ENCODE measurements around the gene CYSLTR1. TPM values are rescaled to one million over a fixed set of nuclear protein-coding genes. Genes with fewer than 3 reads are reported as not detected.

The CYSLTR1 gene
- total RNA-seq, 1 experiment from 2014 or later, result not detected

DNA sequence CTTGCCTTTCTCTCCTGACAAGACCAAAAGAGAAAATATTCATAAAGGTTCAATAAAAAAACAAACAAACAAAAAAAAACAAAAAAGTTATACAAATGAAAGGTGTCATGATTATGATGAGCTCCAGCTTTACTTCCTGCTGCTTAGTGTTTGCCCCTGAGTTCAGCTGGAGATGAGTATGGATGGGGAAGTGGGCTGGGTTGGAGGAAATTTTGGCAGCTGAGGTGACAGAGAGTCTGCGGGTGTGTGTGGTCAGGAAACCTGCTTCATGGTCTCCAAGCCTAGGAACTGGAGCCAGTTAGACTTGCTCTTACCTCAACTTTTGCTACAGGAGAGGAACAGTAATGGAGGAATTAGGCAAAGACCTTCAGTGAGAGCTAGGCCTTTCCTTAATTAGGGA, 4.3 kb upstream of the CYSLTR1 start:
- DNase-seq, result no peak
- Histone ChIP-seq H3K27me3 (ENCODE audit: insufficient read depth, low read depth) (no peaks in the 10 kb centered on the region), H3K9me2 (ENCODE audit: insufficient read depth) (no peaks in the 10 kb centered on the region), H3K4me3 (no peak overlapping the region), H3F3A (ENCODE audit: insufficient read depth, low read depth) (no peaks in the 10 kb centered on the region), H3K27ac (no peak overlapping the region), H3K4me1 (replicated peaks; ENCODE audit: insufficient read depth) (no peaks in the 10 kb centered on the region), H3K79me2 (ENCODE audit: low read depth) (no peaks in the 10 kb centered on the region), H3K4me2 (no peak overlapping the region), H4K20me1 (ENCODE audit: insufficient read depth) (no peaks in the 10 kb centered on the region), H3K9me3 (ENCODE audit: insufficient read depth, low read depth) (no peaks in the 10 kb centered on the region), H3K36me3 (ENCODE audit: low read depth) (no peaks in the 10 kb centered on the region), H2AFZ (no peak overlapping the region)
- BruUV-seq (replicated peaks), result no TSS peak
- ChIA-PET POLR2A (ENCODE audit: unreplicated experiment) (no interaction called here), CTCF (no interaction called here)
- TF ChIP-seq, protein P1, sequence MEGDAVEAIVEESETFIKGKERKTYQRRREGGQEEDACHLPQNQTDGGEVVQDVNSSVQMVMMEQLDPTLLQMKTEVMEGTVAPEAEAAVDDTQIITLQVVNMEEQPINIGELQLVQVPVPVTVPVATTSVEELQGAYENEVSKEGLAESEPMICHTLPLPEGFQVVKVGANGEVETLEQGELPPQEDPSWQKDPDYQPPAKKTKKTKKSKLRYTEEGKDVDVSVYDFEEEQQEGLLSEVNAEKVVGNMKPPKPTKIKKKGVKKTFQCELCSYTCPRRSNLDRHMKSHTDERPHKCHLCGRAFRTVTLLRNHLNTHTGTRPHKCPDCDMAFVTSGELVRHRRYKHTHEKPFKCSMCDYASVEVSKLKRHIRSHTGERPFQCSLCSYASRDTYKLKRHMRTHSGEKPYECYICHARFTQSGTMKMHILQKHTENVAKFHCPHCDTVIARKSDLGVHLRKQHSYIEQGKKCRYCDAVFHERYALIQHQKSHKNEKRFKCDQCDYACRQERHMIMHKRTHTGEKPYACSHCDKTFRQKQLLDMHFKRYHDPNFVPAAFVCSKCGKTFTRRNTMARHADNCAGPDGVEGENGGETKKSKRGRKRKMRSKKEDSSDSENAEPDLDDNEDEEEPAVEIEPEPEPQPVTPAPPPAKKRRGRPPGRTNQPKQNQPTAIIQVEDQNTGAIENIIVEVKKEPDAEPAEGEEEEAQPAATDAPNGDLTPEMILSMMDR (conservative IDR thresholded peaks at IDR 0.05), result no peak
- TF ChIP-seq EZH2 (IDR thresholded peaks at IDR 0.05; ENCODE audit: low read depth), result no peak
- intact Hi-C loops (cut with micrococcal nuclease; ENCODE audit: unreplicated experiment), result no loop called here

DNA sequence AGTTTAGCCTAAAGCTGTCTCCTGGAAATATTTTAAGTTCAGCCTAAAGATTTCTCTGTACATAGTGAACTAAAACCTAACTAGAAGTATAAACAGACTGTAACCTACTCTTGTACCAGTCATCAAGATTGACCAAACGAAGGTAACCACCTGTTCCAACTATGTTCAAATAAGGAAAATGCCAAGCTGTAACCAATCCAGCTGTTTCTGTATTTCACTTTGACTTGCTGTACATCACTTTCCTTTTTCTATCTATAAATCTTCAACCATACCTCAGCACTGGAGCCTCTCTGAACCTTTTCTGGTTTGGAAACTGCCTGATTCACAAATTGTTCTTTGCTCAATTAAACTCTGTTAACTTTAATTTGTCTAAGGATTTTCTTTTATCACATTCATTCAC, 3.1 kb upstream of the CYSLTR1 start:
- Histone ChIP-seq H3K4me3 (no peak overlapping the region), H3F3A (ENCODE audit: insufficient read depth, low read depth) (no peaks in the 10 kb centered on the region), H3K9me2 (ENCODE audit: insufficient read depth) (no peaks in the 10 kb centered on the region), H3K4me2 (no peak overlapping the region), H3K36me3 (ENCODE audit: low read depth) (no peaks in the 10 kb centered on the region), H4K20me1 (ENCODE audit: insufficient read depth) (no peaks in the 10 kb centered on the region), H3K4me1 (replicated peaks; ENCODE audit: insufficient read depth) (no peaks in the 10 kb centered on the region), H3K27ac (no peak overlapping the region), H3K9me3 (ENCODE audit: insufficient read depth, low read depth) (no peaks in the 10 kb centered on the region), H2AFZ (no peak overlapping the region), H3K27me3 (ENCODE audit: insufficient read depth, low read depth) (no peaks in the 10 kb centered on the region), H3K79me2 (ENCODE audit: low read depth) (no peaks in the 10 kb centered on the region)
- BruUV-seq (replicated peaks), result no TSS peak
- DNase-seq, result no peak
- ChIA-PET CTCF (no interaction called here), POLR2A (ENCODE audit: unreplicated experiment) (no interaction called here)
- TF ChIP-seq, protein P1 (conservative IDR thresholded peaks at IDR 0.05), result no peak
- no peak for TF ChIP-seq EZH2 (IDR thresholded peaks at IDR 0.05; ENCODE audit: low read depth)
- intact Hi-C loops (cut with micrococcal nuclease; ENCODE audit: unreplicated experiment), result no loop called here

DNA sequence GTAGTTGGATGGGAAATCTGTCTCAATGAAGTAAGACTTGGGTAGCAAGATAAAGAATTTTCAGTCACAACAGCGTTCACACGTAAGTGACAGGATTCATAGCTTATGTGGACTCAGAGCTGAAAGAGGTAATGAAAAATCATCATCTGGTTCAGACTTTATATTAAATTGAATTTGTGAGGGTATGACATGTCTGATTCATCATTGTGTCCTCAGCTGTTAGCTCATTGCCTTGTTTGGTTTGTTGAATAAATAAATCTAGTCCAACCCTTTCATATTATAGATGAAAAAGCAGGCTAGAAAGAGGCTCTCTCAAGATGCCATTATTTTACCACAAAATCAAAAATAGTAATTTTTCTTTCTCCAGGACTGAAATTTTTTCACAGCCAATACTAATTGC, 2.7 kb upstream of the CYSLTR1 start:
- H3K27ac ChIP-seq, result no peak overlapping the region
- BruUV-seq (replicated peaks), result no TSS peak
- H4K20me1 ChIP-seq (ENCODE audit: insufficient read depth), result no peaks in the 10 kb centered on the region
- no peaks in the 10 kb centered on the region for H3F3A ChIP-seq (ENCODE audit: insufficient read depth, low read depth)
- no peaks in the 10 kb centered on the region for H3K79me2 ChIP-seq (ENCODE audit: low read depth)
- H3K9me3 ChIP-seq (ENCODE audit: insufficient read depth, low read depth), result no peaks in the 10 kb centered on the region
- TF ChIP-seq EZH2 (IDR thresholded peaks at IDR 0.05; ENCODE audit: low read depth), result no peak
- TF ChIP-seq, protein P1 (conservative IDR thresholded peaks at IDR 0.05), result no peak
- no peak for DNase-seq
- no peak overlapping the region for H3K4me2 ChIP-seq
- no peak overlapping the region for H3K4me3 ChIP-seq
- no peaks in the 10 kb centered on the region for H3K27me3 ChIP-seq (ENCODE audit: insufficient read depth, low read depth)
- no peaks in the 10 kb centered on the region for H3K36me3 ChIP-seq (ENCODE audit: low read depth)
- H3K4me1 ChIP-seq (replicated peaks; ENCODE audit: insufficient read depth), result no peaks in the 10 kb centered on the region
- no peak overlapping the region for H2AFZ ChIP-seq
- intact Hi-C loops (cut with micrococcal nuclease; ENCODE audit: unreplicated experiment), result no loop called here
- CTCF ChIA-PET, result no interaction called here
- POLR2A ChIA-PET (ENCODE audit: unreplicated experiment), result no interaction called here
- H3K9me2 ChIP-seq (ENCODE audit: insufficient read depth), result no peaks in the 10 kb centered on the region

All from PC-9 (cell line).